LNCaP clone FGC (cell line): ENCODE results near the gene TRIM46.

ENCODE experiments used
- DNase-seq: peaks from one replicate; pipeline ENCODE4 v3.0.0-alpha.2; 2011; ENCODE audit warnings: low read depth
- H3K4me3 ChIP-seq: 2 replicates; pipeline ENCODE4 v1.5.1; 2011; ENCODE audit warnings: mild to moderate bottlenecking, low read depth, low read length, control low read depth
- TF ChIP-seq, protein P1 (sequence below): IDR thresholded peaks from 2 replicates; pipeline ENCODE4 v1.5.1; 2012; ENCODE audit warnings: mild to moderate bottlenecking; ENCODE audit not compliant: control insufficient read depth, insufficient read depth; ENCODE audit errors: extremely low read depth

TRIM46 gene

DNA sequence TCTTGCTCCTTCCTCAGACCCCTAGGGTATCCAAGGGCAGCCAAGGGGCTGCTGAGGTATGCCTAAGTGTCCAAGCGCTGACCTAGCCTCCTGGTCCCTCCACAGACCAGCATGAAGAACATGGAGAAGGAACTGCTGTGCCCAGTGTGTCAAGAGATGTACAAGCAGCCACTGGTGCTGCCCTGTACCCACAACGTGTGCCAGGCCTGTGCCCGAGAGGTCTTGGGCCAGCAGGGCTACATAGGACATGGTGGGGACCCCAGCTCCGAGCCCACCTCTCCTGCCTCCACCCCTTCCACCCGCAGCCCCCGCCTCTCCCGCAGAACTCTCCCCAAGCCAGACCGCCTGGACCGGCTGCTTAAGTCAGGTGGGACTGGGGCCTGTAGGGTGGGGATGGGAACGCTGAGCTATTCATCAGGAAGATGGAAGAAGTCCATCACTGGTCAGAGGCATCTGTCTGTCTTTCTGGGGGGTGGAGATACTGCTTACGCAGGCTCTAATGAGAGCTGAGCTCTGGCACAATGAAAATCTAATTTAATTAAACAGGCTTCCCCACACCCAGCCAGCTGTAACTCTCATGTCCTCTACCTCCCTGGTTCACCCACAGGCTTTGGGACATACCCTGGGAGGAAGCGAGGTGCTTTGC, 1.8 kb downstream of the TRIM46 start:
- TF ChIP-seq, protein P1, sequence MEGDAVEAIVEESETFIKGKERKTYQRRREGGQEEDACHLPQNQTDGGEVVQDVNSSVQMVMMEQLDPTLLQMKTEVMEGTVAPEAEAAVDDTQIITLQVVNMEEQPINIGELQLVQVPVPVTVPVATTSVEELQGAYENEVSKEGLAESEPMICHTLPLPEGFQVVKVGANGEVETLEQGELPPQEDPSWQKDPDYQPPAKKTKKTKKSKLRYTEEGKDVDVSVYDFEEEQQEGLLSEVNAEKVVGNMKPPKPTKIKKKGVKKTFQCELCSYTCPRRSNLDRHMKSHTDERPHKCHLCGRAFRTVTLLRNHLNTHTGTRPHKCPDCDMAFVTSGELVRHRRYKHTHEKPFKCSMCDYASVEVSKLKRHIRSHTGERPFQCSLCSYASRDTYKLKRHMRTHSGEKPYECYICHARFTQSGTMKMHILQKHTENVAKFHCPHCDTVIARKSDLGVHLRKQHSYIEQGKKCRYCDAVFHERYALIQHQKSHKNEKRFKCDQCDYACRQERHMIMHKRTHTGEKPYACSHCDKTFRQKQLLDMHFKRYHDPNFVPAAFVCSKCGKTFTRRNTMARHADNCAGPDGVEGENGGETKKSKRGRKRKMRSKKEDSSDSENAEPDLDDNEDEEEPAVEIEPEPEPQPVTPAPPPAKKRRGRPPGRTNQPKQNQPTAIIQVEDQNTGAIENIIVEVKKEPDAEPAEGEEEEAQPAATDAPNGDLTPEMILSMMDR = no peak
- DNase-seq = no peak
- H3K4me3 ChIP-seq = no peak overlapping the region

DNA sequence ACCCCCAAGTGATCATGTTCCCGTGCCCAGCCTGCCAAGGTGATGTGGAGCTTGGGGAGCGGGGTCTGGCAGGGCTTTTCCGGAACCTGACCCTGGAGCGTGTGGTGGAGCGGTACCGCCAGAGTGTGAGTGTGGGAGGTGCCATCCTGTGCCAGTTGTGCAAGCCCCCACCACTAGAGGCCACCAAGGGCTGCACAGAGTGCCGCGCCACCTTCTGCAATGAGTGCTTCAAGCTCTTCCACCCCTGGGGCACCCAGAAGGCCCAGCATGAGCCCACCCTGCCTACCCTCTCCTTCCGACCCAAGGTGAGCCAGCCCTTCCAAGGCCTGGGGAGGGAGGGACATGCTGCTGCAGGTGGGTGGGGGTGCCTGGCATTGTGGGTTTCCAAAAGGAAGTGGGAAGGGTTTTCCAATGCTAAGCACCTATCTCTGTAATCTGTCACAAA, 2.3 kb downstream of the TRIM46 start:
- no peak for DNase-seq
- TF ChIP-seq, protein P1 = no peak
- H3K4me3 ChIP-seq = no peak overlapping the region

DNA sequence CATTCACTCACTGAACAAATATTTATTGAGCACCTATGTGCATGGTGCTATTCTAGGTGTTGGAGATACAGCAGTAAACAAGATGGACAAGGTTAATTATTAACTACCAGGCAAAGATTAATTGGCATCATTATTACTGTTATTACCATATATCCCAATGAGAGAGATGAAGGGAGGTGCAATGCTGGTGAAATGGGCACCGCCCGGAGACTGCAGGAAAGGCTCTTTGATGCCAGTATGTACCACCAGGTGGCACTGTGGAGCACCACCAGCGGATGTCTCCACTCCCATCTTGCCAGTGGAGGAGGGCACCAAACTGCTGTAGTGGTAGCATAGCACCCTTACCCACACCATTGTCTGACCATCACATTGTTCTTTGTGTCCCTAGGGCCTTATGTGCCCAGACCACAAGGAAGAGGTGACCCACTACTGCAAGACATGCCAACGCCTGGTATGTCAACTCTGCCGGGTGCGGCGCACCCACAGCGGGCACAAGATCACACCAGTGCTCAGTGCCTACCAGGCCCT, 3.0 kb downstream of the TRIM46 start:
- TF ChIP-seq, protein P1 = peak; percentile 92
- peak; percentile 69 for DNase-seq
- peak overlapping the region; percentile 33 for H3K4me3 ChIP-seq

DNA sequence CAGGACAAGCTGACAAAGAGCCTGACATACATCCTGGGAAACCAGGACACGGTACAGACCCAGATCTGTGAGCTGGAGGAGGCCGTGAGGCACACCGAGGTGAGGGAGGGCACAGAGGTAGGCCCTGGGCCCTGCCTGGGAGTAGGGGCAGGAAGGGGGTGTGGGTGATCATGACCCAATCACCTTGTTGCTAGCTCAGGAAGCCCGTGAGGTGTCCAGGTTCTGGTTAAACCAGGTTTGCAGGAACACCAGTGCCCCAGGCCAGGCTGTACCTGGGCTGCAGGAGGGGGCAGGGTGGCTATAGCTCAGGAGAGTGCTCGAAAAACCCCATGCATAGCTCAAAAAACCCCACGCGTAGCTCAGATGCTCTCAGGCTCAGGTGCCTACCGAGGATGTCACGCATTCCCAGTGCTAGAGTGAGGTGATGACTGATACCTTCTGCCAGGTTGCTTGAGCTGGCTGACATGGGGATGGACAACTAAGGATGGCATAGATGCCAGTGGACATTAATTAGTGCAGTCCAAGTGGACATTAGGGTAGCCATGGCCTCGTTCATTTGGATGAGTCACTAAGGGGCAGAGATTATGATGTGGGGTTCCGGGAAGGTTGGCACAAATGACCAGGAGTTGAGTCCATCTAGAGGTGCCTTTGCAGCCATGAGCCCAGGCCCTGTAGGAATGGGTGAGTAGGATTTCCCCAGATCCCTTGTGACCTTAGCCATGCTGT, 3.7 kb downstream of the TRIM46 start:
- TF ChIP-seq, protein P1 = no peak
- H3K4me3 ChIP-seq = peak overlapping the region; percentile 33
- DNase-seq = peak; percentile 91

DNA sequence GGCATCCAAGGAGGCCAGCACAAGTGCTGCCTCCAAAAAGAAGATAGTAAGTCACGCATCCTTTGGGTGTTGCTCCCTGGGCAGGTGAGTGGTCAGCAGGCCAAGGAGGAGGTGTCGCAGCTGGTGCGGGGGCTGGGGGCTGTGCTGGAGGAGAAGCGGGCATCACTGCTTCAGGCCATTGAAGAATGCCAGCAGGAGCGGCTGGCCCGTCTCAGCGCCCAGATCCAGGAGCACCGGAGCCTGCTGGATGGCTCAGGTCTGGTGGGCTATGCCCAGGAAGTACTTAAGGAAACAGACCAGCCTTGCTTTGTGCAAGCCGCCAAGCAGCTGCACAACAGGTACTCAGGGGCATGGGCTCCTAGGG, 4.3 kb downstream of the TRIM46 start:
- H3K4me3 ChIP-seq = peak overlapping the region; percentile 33; the same call in 1 of the 2 replicates
- TF ChIP-seq, protein P1 = no peak
- no peak for DNase-seq

DNA sequence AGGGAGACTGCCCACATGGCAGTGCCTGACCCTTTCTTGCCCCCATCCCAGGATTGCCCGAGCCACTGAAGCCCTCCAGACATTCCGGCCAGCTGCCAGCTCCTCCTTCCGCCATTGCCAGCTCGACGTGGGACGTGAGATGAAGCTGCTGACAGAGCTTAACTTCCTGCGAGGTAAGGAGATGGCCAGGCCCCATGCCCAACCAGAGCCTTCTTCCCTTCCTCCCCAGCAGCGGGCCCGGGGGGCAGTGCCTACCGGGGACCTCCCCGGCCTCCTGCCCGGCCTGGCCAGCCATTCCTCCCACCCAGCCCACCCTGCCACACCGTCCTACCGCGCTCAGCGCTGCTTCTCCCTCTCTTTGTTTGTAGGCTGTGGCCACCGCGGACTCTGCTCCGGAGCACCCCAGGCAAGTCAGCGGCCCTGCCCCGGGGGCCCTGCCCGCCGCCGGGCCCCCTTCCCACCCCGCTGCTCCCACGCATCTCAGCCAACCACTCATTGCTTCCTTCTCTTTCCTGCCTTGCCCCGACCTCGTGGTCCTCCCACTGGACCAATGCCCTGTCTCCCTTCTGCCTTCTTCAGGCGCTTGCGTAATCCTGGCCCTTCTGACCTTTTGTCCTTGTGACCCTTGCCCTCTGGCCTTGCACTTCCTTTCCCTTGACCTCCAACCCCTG, 4.9 kb downstream of the TRIM46 start:
- no peak overlapping the region for H3K4me3 ChIP-seq
- no peak for DNase-seq
- TF ChIP-seq, protein P1 = no peak
